Suprapubic skin (tissue), 4 donors: Measurements from ENCODE around the gene TAS1R1.
A peak's percentile ranks its signal among the peaks of the same experiment; 100 is the strongest.

Experiments
- POLR2A ChIP-seq, 2 donors: fragments of 450-650 bp; IDR thresholded peaks; one replicate each; pipeline ENCODE4 v1.6.1; 2017; ENCODE audit warnings: antibody characterized with exemption in 2 of 2, mild to moderate bottlenecking in 2 of 2, moderate library complexity in 2 of 2
- POLR2AphosphoS5 ChIP-seq, 3 donors: sonication (generic); formaldehyde crosslinking; IDR thresholded peaks; one replicate each; pipeline ENCODE4 v1.6.1; 2017; ENCODE audit warnings: antibody characterized with exemption in 3 of 3
- TF ChIP-seq, protein P1 (sequence below), 2 donors: fragments of 200-600 bp in 1 of 2; fragments of 450-650 bp in 1 of 2; sonication (generic) in 1 of 2; IDR thresholded peaks; one replicate each; pipeline ENCODE4 v1.5.1; 2016 to 2019; ENCODE audit warnings: antibody characterized with exemption in 2 of 2, mild to moderate bottlenecking in 1 of 2, moderate library complexity in 1 of 2

DNA sequence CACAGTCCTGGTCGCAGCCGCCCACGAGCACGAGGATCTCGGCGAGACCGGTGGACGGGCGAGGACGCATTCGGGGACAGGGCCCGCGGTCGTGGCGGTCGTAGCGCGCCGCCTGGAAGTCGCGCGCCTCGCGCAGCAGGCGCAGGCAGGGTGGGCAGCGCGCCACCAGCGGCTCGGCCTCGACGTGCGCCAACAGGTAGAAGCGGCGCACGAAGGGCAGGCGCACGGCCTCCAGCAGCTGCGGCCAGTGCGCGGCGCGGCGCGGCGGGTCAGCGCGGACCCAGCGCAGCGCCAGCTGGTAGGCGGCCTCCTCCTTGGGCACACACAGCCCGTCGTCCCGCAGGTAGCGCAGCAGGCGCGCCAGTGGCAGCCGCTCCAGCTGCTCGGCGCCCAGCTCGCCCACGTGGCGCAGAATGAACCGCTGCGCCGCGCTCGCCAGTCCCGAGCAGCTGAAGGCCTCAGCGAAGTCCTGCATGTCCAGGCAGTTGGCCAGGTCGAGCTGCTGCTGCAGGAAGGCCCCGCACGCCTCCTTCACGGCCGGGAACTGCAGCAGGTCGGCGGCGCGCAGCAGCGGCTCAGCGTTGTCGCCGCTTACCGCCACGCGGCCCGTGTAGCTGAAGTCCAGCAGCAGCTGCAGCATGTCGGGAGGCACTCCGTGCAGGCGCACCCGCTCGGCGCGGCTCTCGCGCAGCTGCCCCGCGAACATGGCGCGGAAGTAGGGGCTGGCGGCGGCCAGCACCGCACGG, 47.0 kb downstream of the TAS1R1 start:
- TF ChIP-seq, protein P1, sequence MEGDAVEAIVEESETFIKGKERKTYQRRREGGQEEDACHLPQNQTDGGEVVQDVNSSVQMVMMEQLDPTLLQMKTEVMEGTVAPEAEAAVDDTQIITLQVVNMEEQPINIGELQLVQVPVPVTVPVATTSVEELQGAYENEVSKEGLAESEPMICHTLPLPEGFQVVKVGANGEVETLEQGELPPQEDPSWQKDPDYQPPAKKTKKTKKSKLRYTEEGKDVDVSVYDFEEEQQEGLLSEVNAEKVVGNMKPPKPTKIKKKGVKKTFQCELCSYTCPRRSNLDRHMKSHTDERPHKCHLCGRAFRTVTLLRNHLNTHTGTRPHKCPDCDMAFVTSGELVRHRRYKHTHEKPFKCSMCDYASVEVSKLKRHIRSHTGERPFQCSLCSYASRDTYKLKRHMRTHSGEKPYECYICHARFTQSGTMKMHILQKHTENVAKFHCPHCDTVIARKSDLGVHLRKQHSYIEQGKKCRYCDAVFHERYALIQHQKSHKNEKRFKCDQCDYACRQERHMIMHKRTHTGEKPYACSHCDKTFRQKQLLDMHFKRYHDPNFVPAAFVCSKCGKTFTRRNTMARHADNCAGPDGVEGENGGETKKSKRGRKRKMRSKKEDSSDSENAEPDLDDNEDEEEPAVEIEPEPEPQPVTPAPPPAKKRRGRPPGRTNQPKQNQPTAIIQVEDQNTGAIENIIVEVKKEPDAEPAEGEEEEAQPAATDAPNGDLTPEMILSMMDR (IDR thresholded peaks at IDR 0.05), result no peak
- TF ChIP-seq POLR2AphosphoS5 (IDR thresholded peaks at IDR 0.05) (peak in 1 of 3 donors; percentile 11), POLR2A (IDR thresholded peaks at IDR 0.05) (peak in 1 of 2 donors; percentile 39)
